ENCODE data around the gene KIF23.

Gene KIF23

DNA sequence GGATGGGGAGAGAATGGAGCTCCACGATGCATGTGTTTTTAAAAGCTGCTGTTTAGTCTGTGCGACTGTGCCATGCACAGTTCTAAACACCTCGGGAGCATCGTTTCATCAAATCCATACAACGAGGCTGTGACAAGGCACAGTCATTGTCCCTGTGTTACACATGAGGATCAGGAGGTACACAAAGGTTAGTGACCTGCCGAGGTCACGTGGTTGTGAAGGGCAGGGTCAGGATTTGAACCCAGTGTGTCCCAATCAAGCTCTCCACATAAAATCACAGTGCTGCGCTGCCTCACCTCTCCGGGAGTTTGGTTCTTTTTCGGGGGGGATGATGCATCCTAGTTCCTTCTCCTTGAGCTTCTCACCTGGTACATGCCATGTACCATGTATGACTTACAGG lies 18.7 kb upstream of the KIF23 start:
- no peak for DNase-seq

DNA sequence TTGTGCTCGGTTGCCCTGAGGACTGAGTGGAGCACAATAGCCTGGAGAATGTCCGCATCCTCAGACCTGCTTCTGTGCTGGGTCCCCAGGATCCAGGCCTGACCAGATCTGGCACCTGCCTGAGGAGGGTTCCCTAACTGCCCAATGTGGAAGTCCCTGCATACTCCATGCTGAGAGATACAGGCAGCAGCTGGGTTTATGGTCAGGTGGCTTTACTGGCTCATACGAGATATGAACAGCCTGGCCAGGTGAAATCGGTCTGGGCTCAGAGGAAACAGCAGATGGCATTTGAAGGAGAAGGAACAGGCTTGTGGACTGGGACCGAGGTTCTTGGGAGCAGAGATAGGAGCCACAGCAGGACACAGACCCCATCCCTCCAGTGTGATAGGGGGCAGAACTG lies 18.2 kb upstream of the KIF23 start:
- no peak for DNase-seq

DNA sequence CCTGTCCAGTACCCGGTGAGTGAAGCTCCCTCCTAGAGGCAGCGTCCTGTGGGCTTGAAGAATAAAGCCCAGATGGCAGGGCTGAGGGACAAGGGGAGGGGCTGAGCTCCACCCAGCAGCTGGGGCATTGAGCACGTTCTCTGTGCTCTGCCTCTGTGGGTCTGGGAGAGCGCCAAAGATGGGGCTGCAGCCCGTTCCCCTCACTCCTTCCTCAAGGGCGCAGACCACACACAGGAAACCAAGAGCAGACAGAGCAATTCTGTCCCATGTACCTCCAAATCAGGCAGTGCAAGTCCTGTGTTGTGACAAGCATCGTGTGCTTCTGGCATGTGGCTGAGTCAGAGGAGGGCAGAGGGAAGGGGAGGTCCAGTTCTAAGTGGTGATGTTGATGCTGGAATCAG lies 15.7 kb upstream of the KIF23 start:
- DNase-seq = no peak

DNA sequence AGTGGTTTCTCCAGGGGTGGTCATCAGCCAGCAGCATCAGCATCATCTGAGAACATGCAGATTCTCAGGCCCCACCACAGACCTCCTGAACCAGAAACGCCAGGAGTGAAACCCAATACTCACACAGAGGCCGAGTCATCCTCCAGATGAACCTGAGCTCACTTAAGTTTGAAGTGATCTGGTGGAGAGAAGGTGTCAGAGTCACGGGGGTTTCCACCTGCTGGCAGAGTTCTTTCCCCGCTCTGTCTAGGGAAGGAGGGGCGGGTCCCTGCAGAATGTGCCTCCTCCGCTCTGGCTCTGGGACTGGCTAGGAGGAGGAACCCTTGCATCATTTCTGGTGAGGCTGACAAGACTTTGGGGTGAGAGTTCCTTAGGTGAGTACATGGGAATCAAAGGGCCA lies 13.3 kb upstream of the KIF23 start:
- no peak for DNase-seq

DNA sequence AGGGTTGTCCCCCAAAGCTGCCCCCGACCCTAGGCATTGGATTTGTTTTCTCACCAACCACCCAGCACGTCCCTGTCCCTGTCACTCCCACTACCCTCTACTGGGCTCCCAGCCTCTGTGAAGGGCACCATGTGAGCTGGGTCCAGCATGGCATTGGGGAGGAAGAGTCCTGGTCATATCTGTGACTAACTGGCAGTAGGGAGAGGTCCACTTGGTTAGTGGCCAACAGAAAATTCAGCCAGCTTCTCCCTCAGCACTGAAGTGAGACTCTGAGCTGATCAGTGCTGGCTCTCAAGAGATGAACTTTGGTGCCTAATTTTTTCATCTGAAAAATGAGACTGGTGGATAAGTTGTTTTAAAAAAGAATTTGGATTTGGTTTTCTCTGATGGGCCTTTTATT lies 11.3 kb upstream of the KIF23 start:
- DNase-seq = no peak

DNA sequence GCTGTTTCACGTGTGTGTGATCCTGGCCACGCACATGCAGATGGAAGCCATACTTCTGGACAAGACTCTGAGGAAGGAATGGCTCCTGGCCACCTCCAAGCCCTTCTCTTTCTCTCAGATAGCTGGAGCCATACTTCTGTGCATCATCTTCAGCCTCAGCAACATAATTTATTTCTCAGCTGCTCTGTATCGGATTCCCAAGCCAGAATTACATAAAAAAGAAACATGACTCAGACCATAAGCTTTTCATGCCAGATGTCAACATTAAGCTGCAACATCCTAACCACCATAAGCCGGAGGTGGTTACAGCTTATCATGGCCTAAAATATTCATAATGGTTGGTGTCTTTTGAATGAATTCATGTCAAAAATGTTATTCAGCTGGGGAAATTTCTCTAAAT lies 10.6 kb upstream of the KIF23 start:
- DNase-seq = no peak

DNA sequence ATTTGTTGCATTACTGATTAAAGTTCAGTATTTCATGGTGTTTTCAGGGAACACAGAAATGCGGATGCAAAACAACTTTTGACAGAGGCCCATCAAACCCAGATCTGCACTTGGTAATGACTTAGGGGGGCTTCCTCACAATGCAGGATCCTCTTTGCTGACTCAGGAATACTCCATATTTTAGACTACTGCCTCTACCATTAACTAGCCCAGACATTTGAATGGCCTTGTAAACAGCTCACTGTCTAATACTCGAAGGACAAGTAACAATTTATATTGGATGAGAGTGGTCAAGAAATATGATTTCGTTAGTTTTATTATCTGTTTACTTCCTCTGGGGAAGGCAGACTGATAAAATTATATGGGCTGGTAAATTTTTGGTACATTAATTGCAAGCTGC lies 9.0 kb upstream of the KIF23 start:
- DNase-seq = no peak

DNA sequence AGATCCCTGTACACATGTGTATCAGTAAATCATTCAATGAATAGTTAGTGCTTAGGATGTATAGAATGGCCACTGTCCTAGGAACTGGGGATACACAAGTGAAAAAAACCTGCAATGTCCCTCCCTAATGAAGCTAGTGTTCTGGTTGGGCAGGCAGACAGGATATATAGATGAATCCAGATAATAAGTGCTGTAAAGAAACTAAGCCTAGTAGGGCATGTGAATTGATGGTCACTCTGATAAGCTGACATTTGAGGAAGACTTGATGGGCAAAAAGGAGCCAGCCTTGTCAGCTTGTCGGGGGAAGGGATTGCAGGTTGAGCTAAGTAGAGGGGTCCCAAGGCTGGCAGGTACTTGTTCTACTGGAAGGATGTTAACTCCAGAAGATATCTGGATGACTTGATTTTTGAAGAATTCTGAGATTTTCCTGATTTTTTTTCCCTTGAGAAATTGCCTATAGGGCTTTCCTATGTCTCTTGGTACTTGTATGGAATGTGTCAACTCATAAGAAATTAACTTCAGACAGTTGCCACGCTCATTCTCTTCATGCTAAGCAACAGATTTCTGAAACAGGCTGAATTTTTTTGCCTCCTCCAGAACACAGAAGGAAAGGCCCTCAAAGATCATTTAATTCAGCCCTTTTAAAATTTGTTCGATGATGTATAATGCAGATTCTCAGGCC lies 6.3 kb upstream of the KIF23 start:
- no peak for DNase-seq

DNA sequence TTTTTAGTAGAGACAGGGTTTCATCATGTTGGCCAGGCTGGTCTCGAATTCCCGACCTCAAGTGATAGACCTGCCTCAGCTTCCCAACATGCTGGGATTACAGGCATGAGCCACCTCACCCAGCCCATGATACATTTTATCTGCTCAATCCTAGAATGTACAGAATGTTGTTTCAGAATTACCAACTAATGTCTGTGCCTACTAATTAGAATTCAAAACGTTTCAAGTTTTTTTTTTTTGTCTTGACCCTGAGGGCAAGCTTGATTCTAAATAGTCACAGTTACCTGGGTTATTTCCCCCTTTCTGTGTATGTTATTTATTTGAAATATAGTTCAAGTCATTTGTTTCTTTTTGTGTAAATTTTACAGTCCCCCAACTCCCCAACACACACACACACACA lies 5.3 kb upstream of the KIF23 start:
- no peak for DNase-seq

DNA sequence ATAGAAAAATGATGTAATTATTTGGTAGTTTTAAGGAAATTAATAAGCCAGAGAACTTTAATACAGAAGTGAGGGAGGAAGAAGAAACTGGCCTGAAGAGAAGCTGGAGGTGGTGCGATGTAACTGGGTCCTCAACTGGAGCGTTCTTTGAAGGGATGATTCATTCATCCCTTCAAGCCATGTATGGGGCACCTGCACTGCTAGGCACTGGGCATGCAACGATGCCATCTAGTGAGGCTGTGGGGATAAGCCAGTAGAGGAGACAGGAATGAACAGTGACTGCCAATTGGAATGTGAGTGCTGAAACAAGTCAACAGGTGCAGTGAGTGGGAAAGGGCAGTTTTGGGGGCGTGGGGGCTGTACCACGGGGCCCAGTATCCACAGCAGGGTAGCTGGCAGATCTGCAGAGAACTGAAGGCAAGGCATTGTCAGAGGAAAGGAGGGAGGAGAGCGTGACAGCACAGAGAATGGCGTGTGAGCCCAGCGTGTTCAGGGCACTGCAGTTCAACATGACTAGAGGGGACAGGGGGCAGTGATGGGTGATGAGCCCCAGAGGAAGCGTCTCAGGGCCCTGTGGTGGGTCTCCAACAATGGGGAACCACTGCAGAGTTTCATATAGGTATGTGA lies 3.8 kb upstream of the KIF23 start:
- DNase-seq = no peak

DNA sequence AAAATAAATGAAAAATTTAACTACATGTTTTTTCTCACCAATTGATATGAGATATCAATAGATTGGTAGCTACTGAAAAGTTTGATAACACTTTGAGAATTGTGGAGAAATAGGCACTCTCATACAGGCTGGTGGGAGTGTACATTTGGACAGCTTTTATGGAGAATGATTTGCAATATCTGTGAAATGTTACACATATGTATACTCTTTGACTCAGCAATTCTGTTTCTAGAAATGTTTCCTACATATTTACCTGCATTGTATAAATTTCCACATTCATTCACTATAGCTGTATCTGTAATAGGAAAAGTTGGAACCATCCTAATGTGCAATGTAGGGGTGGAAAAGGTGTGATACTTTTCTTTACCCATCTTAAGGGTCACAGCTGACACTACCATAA lies 1.9 kb upstream of the KIF23 start:
- DNase-seq = no peak

DNA sequence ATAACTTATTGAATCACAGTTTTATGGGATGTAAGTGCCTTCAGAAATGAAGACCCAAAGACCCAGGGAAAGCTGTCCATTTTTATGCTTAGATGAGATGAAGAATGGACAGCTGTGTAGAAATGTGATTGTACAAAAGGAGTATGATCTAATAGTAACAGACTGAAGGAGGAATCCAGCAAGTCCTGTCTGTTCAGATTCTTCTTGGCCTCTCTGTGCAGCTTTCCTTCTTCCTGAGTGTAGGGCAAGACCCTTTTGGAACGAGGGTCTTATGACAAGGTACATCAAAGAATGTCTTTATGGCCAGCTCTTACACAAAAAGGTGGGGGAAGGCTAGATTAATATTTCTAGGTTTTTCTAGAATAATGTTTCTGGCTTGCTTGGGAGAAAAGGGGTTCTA lies 1.4 kb upstream of the KIF23 start:
- no peak for DNase-seq

DNA sequence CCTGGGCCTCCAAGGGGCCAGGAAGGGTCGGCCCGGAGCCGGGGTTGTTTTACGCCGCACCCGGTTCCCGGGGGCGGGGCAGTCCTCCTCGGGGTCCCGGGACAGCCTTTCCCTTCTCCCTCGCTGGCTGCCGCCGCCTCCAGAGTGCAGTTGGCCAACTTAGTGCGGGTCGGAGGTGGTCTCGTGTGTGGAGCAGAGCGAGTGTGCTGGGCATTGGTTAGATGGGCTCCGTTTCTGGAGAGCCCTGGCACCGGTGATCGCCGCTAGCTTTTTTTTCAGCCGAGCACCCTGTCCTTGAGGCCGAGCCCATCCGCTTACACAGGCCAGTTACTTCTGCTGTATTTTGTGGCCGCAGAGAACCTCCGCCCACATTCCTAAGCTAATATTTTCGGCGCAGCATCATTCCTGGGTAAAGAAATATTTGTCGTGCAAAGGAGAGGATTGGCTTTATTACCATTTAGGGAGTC lies 585 bp downstream of the KIF23 start:
- no peak for DNase-seq

DNA sequence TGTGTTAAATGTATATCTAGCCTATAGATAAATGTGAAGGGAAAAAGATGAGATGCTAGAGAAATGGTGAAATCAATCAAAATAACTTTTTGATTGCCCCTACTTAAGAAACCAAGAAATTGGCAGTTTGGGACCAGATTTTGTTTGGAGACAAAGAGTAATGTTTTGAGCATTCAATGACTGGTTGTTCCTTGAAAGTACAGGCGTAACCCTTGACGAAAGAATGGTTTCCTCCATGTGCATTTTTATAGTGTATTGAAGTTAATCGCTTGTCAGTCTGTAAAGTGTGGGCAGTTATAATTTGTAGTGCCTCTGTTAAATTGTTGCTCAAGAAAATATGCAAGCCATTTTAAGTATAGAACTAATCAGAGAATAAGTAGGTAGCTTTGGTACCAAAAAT lies 1.2 kb downstream of the KIF23 start:
- DNase-seq = no peak

DNA sequence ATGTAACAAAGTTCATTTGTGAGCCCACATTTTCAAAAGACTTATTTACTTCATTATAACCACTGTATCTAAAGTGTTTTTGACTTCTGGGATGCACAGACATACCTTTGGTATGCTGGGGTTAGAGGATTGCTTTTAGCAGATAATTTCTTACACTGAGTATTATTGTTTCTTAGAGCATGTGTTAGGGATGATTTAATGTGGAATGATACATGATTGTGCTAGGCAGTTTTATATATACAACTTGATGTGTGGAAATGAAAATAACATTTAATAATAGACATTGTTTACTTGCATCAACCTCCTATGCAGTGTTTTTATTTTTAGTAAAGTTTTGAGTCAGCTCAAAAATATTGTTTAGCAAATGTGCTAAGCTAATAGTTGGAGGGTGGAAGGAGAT lies 3.4 kb downstream of the KIF23 start:
- no peak for DNase-seq

DNA sequence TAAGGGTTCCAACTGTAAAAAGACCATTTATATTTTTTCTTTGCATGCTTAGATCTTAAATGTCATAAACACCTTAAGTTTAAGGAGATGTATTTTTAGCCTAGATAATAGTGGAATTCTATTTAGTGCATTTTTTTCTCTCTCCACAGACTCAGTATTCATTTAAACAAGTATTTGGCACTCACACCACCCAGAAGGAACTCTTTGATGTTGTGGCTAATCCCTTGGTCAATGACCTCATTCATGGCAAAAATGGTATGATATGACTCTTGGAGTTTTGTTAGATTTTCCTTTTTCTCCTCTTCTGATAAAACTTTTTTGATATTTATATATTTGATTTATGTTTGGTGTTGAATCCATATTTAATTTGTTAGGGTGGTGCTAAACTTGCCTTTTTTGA lies 7.3 kb downstream of the KIF23 start:
- DNase-seq = no peak

DNA sequence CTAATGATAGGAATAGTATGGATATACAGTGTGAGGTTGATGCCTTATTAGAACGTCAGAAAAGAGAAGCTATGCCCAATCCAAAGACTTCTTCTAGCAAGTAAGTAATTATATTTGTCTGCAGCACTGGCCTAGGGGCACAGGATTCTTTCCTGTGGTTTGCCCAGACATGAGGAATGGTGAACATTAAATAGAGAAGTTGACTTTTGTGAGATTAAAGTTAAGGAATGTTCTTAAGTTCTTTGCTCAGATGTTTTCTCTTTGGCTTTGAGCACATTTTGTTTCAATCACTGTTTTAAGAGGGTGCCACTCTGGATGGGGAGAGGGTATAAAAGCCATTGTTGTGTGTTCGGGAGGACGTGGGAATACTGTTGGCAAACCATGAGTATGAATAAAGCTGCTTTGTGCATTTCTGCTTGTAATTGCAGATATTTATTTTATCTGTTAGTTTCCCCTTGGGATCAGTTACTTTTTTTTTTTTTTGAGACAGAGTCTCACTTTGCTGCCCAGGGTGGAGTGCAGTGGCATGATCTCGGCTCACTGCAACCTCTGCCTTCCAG lies 8.3 kb downstream of the KIF23 start:
- no peak for DNase-seq

DNA sequence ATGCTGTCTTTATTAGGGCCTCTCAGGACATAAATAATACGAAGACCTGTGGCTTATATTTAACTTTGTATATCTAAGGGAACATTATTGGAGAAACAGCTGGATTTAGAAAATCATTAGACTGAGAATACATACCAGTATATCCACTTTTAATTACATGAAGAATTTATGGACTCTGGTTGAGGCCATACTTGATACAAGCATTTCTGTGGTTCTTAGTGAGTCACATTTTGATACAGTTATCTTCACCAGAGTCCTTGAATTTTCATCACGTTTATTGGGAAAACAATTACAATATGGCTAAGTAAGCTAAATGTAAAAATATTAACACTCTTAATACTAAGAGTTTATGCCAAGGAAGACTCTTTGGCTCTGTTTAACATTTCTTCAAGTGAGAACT lies 9.9 kb downstream of the KIF23 start:
- DNase-seq = no peak

DNA sequence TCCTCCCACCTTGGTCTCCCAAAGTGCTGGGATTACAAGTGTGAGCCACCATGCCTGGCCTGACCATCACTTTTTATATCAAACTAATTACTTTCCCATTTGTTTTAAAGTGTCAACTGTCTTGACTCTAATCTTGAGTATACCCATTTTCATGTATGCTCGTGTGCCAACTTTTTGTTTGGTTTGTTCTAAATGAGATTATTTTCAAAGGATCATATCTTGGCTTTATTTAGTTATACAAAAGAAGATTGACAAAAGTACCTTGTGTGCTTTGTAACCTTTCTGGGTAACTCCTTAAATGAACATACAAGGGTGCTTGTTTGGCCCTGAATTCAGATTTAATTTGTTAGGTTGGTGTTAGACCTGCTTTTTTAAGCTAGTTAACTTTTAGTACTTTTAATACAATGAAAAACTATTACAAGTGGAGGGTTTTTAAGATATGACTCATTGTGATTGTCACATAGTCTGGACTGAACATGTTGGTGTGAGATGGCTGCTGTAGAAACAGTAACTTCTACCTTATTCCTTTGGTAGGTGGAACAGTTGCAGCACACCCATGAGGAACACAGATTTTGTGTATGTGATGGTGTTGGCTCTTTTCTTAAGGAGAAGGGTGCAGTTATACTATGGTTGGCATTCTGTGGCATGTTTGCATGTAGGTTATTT lies 10.7 kb downstream of the KIF23 start:
- no peak for DNase-seq

DNA sequence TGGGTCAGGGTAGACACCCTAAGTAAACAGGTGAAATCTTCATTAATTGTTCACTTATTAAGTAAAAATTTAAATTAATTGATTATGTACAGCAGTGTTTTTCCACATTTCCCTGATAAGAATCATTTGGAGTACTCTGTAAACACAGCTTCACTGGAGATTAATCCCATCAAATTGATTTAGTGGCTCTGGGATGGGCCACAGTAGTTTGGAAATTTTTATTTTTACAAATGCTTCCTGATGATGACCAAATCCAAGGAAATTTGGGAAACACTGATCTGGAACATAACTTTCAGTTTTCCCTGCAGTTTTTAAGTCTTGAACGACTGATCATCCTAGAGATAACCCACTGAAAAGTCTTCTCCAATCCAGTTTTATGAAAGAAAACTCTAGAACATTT lies 19.7 kb downstream of the KIF23 start:
- DNase-seq = no peak

DNA sequence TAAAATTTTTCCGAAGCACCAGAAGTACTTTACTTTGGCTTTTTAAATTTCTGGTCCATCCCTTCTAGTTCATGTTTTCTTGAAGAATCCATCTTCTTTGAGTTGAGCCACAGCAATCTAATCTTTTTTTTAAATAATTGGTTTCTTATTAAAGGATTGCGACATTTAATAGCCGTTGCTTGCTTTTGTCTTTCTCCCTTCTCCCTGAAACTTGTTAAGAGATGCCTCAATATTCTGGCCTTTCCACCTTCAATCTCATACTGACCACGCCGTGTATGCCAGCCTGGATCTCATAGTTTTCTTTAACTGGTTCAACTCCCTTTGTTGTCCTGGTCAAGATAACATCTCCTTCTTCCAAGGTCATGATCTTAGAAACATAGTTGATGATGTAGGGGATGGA lies 20.1 kb downstream of the KIF23 start:
- DNase-seq = no peak

DNA sequence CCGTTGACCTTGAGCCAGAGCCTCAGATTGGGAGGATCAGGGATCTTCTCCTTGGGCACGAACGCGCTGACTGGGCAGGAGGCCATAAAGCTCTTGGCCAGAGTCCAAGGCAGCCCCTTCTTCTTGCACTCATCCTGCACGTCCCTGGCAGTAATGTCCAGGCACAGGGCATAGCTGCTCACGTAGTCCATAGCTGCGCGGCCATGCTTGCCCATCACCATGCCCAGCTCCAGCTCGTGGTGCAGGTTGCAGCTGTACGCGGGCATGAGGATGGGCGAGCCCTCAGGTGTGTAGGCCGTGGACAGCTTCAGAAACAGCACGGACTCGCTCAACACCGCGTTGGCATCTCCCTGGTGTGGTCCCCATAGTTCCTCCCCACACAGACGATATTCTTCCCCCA lies 20.5 kb downstream of the KIF23 start:
- no peak for DNase-seq

DNA sequence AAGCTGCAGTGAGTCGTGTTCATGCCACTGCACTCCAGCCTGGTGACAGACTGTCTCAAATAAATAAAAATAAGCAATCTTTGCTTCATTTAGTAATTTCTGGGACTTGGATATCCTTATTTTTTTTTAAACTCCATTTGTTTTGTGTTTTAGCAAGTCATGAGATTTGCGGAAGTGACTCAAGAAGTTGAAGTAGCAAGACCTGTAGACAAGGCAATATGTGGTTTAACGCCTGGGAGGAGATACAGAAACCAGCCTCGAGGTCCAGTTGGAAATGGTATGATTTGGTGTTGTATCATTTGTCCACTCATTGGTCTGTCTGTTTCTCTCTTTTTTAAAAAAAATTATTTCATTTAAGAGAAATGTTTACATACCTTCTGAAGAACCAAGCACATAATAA lies 21.8 kb downstream of the KIF23 start:
- no peak for DNase-seq

DNA sequence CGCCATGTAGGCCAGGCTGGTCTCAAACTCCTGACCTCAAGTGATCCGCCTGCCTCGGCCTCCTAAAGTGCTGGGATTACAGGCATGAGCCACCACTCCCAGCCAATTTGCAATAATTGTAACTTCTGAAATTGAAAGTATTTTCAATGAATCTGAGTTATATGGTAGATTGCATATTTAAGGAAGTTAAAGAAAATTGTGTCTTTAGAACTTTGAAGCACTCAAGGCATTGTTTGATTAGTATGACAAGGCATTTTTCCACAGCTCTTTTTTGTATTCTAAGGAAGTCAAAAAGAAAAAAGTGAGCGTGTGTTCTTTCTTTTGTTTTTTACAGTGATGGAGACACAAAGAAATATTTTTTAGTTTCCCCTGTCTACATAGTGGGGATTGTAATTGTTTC lies 22.8 kb downstream of the KIF23 start:
- DNase-seq = no peak

Measured in NCI-H2107 (cell line).